Stimulated activated naive CD4-positive, alpha-beta T cell (primary cell): ENCODE data around the gene SLC22A3.

ENCODE experiments used
- DNase-seq, 6 experiments: peaks; one replicate each; lab custom pipeline; 2025; lab: John Stamatoyannopoulos, UW

SLC22A3 gene

GRCh38 chr6:160417146-160417545 is 69.0 kb downstream of the SLC22A3 start:
- DNase-seq: no peak

- DNase-seq: no peak
Observed at GRCh38 chr6:160417550-160417949, 69.4 kb downstream of the SLC22A3 start.

DNA sequence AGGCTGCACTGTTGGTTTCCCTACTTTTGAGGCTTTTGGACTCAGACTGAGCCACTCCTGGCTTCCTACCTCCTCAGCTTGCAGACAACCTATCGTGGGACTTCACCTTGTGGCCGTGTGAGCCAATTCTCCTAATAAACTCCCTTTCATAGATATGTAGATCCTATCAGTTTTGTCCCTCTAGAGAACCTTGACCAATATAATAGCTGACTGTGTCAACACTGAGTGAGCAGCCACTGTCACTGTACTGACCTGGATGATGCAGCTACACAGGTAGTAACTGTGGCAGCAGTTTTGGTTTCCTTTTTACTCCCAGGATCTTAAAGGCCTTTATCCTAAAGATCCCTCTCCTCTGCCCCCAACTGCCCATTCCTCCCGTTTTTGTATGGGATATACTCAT is 70.2 kb downstream of the SLC22A3 start:
- DNase-seq: no peak

DNA sequence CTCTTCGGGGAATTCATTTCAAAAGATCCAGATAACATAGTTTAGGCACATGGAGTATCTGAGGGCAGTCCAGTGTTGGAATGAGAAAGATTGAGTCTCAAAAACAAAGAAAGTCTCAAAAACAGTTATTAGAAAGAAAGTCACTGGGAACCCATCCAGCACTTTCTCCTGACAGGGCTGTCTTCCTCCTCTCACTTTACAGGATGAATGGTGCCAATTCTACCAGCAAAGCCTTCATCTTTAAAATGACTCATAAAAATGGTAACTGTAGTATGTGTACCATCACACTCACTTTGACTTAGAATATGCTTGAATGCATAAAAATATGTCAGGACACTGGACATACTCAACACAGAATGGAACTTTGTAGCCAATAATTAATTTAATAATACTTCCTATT is 71.3 kb downstream of the SLC22A3 start:
- DNase-seq: no peak

- DNase-seq: no peak
Observed at GRCh38 chr6:160420253-160420968, 72.2 kb downstream of the SLC22A3 start.

- no peak for DNase-seq
Observed at GRCh38 chr6:160420969-160421556, 72.9 kb downstream of the SLC22A3 start.

DNA sequence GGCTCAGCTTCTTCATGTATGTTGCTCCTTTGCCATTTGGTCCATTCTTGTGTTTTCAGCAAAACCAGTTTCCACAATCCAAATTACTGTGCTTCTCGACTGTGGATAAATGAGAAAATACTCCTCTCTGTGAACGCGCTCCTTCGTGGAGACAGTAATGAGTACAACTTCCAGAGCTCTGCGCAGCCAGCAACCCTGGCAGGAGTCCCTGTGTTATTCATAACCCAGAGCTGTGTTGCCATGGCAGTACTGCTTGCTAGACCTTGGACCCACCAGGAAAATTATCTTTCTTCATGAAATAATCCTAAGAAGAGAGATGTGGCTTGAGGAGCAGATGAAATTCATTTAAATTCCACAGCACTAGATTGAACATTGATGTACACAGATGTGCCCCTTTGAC is 73.7 kb downstream of the SLC22A3 start:
- no peak for DNase-seq

DNA sequence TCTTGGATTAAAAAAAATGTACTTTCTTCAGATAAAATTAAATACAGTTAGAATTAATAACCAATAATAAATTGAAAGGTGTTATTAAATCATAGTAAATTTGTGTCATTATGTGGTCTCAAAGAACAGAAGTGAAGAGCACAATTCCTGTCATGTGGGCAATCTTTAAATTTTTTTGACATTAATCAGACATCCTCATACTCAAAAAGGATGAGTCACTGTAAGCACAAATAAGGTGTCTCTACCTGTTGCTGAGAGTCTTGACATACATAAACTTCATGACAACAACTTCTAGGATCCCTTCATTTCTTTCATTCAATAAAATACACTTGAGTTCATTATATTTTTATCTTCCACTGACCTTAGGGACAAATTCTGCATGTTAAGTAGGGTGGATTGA is 76.1 kb downstream of the SLC22A3 start:
- DNase-seq: no peak

DNA sequence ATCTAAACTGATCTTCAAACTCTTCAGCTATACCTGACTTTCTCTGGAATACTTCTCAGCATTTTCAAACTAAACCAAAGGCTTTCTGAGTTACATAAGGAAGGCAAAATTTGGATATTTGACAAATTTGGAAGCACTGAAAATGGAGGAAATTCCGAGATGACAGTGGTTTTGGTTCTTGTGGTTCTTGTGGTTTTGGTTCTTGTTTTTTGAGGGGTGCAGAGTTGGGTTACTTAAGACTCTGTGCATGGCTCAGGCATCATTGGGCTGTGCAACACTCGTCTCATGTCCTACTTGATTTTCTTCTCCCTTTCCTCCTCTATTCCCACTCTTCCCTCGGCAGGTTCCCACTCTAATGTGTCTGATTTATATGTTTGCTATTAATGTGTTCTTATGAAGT is 78.0 kb downstream of the SLC22A3 start:
- DNase-seq: no peak

- no peak for DNase-seq
Observed at GRCh38 chr6:160427312-160428068, 79.3 kb downstream of the SLC22A3 start.

- no peak for DNase-seq
Observed at GRCh38 chr6:160428069-160428430, 79.9 kb downstream of the SLC22A3 start.

- no peak for DNase-seq
Observed at GRCh38 chr6:160428818-160429619, 80.8 kb downstream of the SLC22A3 start.

DNA sequence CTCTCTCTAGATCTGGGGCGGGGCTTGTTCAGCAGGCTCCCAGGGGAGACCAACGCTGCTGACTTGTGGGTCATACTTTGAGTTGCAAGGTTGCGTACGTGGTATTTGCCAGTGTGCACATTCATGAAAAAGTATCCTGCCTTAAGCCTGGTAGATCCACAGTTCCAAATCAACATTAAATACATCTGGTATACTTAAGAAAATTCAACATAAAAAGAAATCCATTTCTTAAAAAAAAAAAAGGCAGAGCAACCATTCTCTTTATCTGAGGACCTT is 81.4 kb downstream of the SLC22A3 start:
- DNase-seq: no peak

DNA sequence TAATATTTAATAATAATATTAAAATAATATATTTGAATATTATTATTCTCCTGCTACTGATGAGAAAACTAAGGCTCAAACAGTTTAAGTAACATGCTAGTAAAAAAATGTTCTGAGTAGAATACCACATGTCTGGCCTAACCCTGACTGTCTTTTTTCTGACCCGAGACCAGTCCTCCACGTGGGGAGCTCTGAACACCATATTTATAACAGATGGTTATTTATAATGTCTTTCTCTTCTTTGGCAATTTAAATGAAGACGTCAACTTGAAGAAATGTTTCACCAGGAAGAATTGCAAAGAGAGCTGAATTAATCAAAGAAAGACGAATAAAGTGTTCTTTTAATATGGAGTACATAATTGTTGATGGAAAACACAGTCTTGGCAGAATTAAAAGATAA is 82.0 kb downstream of the SLC22A3 start:
- DNase-seq: no peak

- DNase-seq: no peak
Observed at GRCh38 chr6:160430751-160431150, 82.6 kb downstream of the SLC22A3 start.

DNA sequence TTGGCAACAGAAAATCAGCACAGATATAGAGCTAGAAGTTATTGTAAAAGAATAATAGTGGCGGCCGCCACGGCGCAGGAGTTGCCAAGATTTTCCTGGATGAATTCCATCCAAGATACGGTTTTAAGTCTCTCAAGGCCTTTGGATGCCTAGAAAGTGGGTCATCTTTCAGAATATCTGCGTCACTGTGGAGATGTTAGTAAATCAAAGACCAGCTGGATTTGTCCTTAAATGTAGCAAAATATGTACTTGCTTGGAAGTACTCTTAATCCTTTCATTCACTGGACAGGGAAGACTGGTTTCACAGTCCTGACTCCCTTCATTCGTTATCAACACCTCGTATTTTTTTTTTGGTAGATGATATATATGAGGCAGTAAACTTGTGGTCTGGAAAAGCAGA is 83.0 kb downstream of the SLC22A3 start:
- no peak for DNase-seq

DNA sequence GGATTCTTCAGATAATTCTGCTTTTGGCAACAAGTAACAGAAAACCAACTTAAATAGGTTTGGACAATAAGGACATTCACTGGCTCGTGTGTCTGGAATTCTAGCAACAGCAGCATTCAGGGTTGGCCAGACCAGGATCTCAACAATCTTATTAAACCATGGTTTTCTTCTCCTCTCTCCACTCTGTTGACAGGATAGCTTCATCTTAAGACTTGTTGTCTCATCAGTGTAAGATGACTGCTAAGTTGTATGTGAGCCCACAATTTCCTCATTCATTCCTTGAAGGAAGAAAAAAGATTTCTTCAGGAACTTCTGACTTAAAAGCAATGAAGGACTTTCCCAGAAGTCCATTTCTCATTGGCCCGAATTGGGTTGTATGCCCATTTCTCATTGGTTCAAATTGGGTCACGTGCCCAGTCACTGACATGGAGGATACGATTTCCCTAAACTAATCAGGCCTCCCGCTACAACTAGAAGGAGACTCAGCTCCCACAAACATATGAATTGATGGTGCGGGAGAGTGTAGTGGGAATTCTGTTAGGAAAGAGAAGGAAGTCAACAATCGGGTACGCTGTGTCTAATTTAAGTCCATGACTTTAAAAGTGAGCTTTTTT is 83.7 kb downstream of the SLC22A3 start:
- no peak for DNase-seq

GRCh38 chr6:160435935-160436334 is 87.8 kb downstream of the SLC22A3 start:
- DNase-seq: no peak

GRCh38 chr6:160437154-160437553 is 89.0 kb downstream of the SLC22A3 start:
- DNase-seq: no peak

GRCh38 chr6:160437775-160438174 is 89.6 kb downstream of the SLC22A3 start:
- no peak for DNase-seq

DNA sequence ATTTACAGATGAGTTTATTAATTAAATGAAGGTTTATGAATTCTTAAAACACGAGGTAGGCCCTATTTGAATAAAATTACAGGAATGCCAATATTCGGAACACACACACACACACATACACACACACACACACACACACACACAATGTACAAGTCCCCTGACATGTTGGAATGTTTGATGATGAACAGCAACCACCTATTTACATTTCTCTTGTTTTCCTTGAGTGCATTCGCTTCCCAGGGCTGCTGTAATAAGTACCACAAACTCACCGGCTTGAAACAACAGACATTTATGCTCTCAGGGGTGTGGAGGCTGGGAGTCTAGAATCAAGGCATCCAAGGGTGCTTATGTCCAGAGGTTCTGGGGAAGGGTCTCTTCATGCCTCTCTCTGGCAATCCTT is 90.3 kb downstream of the SLC22A3 start:
- DNase-seq: no peak

GRCh38 chr6:160439751-160440150 is 91.6 kb downstream of the SLC22A3 start:
- DNase-seq: no peak
